Ovary (tissue), 9 donors: ENCODE measurements around the gene BBS7. TPM values are rescaled to one million over a fixed set of nuclear protein-coding genes. Genes with fewer than 3 reads are reported as not detected.

ENCODE experiments used
- DNase-seq, 5 donors: peaks; one replicate each; pipeline ENCODE4 v3.0.0-alpha.2; 2019 to 2020
- H3K27ac ChIP-seq, 2 donors: fragments of 200-600 bp; one replicate each; pipeline versions ENCODE4 v1.5.1 to v1.8.0; 2019 to 2022
- H3K27me3 ChIP-seq: fragments of 200-600 bp; one replicate; pipeline ENCODE4 v1.8.0; 2022
- H3K36me3 ChIP-seq: fragments of 200-600 bp; sonication (generic); one replicate; pipeline ENCODE4 v1.5.1; 2019
- H3K4me1 ChIP-seq: one replicate; pipeline ENCODE4 v1.8.1; 2013; ENCODE audit warnings: mild to moderate bottlenecking, moderate library complexity; ENCODE audit not compliant: insufficient read depth
- H3K4me3 ChIP-seq: fragments of 200-600 bp; sonication (generic); one replicate; pipeline ENCODE4 v1.5.1; 2017
- H3K9me3 ChIP-seq, 2 donors: fragments of 200-600 bp in 1 of 2; sonication (generic) in 1 of 2; one replicate each; pipeline versions ENCODE4 v1.5.1 to v1.8.1; 2013 to 2019; ENCODE audit warnings: mild to moderate bottlenecking in 1 of 2, moderate library complexity in 1 of 2
- CTCF ChIP-seq, 3 donors: fragments of 450-650 bp in 2 of 3; fragments of 200-600 bp in 1 of 3; IDR thresholded peaks; one replicate each; pipeline versions ENCODE4 v1.5.1 to v1.8.0; 2016 to 2022; ENCODE audit warnings: antibody characterized with exemption in 3 of 3, mild to moderate bottlenecking in 1 of 3
- EP300 ChIP-seq: sonication (generic); formaldehyde crosslinking; IDR thresholded peaks from one replicate; pipeline ENCODE4 v1.6.1; 2017; ENCODE audit warnings: antibody characterized with exemption
- POLR2A ChIP-seq: fragments of 450-650 bp; IDR thresholded peaks from one replicate; pipeline ENCODE4 v1.6.1; 2017; ENCODE audit warnings: antibody characterized with exemption, mild to moderate bottlenecking, moderate library complexity
- WGBS, 3 donors: extraction: QIAGEN DNeasy Blood & Tissue Kit in 1 of 3; methylation state at CpG; one replicate each; pipeline versions ENCODE4 v1.1.5 to v1.1.7; 2013 to 2017; 5-methylcytosine and 5-hydroxymethylcytosine counted together
- intact Hi-C, 4 donors: fragments of 100-400 bp; cut with DNase I; formaldehyde crosslinking; loops; one replicate each; pipeline versions ENCODE4 v1.11.0 to v1.15.1; 2022 to 2023
- polyA plus RNA-seq, 2 donors: library from polyadenylated mRNA; stranded (reverse); fragments of 200-250 nt in 1 of 2; fragments of 350-450 nt in 1 of 2; fragmentation: Illumina TruSeq in 1 of 2; extraction: RNeasy Lipid Tissue Mini Kit (QIAGEN cat#74804) in 1 of 2; gene quantifications; one replicate each; pipeline ENCODE4 v1.2.3, GENCODE V29; 2013 to 2014
- total RNA-seq, 7 donors: library from RNA; depleted of rRNA in 2 of 7; stranded (reverse); fragments of >200 nt in 2 of 7; fragmentation: NEBNext Ultra II Directional in 3 of 7; extraction: Animal tissue kit (Norgen Biotek cat#: 25700) in 3 of 7; gene quantifications; one replicate each; pipeline versions ENCODE4 v1.1.0 to v1.2.4, GENCODE V29; 2016 to 2023
- donor health status: DM: no; HTN: no; CAD: no; lungs with moderate emphysema.
- donor health status: DM: no; HTN: no; CAD: no.
- donor health status: Bipolar disorder and iron deficiency.
- donor health status: DM: yes; HTN: yes; CAD: no.
- donor health status: DM: no; HTN: no; CAD: no.
- donor health status: DM: yes; HTN: yes; CAD: no.

BBS7 gene
- total and polyA plus RNA-seq, 9 donors = 9.6 to 21.2 (median 19.1) TPM

- TF ChIP-seq CTCF (IDR thresholded peaks at IDR 0.05) = no peak
- no peak for TF ChIP-seq EP300
- TF ChIP-seq POLR2A = no peak
- Histone ChIP-seq H3K36me3 (no peaks in the 10 kb centered on the region), H3K4me3 (no peak overlapping the region), H3K9me3 (no peaks in the 10 kb centered on the region), H3K27ac (no peak overlapping the region), H3K4me1 (no peaks in the 10 kb centered on the region), H3K27me3 (no peaks in the 10 kb centered on the region)
- no peak for DNase-seq
- WGBS, 3 donors = 80 to 83% (median 82%) methylated on average over 1 of the region's 1 CpG
- intact Hi-C loops = no loop called here
Measured at GRCh38 chr4:121822047-121822446, 48.2 kb downstream of the BBS7 start.

- H3K4me1 ChIP-seq = no peaks in the 10 kb centered on the region
- H3K36me3 ChIP-seq = no peaks in the 10 kb centered on the region
- DNase-seq = no peak
- intact Hi-C loops = no loop called here
- H3K27ac ChIP-seq = no peak overlapping the region
- TF ChIP-seq EP300 (no peak), CTCF (IDR thresholded peaks at IDR 0.05) (no peak), POLR2A (no peak)
- H3K27me3 ChIP-seq = no peaks in the 10 kb centered on the region
- H3K9me3 ChIP-seq = no peaks in the 10 kb centered on the region
- WGBS, 3 donors = 61 to 63% (median 63%) methylated on average over 1 of the region's 1 CpG
- H3K4me3 ChIP-seq = no peak overlapping the region
Measured at GRCh38 chr4:121819216-121819965, 50.9 kb downstream of the BBS7 start.

GRCh38 chr4:121818215-121818614 lies 52.1 kb downstream of the BBS7 start:
- 35 to 98% (median 52%) methylated on average over 1 of the region's 1 CpG for WGBS, 3 donors
- Histone ChIP-seq H3K27me3 (no peaks in the 10 kb centered on the region), H3K9me3 (no peaks in the 10 kb centered on the region), H3K4me1 (no peaks in the 10 kb centered on the region), H3K36me3 (no peaks in the 10 kb centered on the region), H3K4me3 (no peak overlapping the region), H3K27ac (no peak overlapping the region)
- no peak for TF ChIP-seq POLR2A
- no peak for TF ChIP-seq EP300
- no peak for TF ChIP-seq CTCF (IDR thresholded peaks at IDR 0.05)
- DNase-seq = no peak
- intact Hi-C loops = no loop called here

DNA sequence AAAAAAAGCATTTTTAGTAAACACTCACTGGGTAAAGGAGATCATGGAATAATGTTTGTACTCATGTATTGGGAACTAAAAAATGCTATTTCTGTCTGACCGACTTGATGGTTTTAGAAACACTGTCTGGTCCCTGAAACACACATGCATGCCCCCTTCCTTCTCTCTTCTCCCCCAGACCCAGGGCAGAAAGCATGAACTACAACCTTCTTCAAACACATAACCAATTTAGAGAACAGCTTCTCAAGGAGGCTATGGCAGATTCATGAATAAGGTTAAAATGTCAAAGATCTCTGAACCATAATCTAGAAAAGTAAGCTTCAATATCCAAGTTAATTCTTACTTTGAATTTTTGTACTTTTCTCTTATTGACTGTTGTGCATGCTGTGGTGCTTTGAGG lies 52.6 kb downstream of the BBS7 start:
- intact Hi-C loops = no loop called here
- Histone ChIP-seq H3K4me1 (no peaks in the 10 kb centered on the region), H3K4me3 (no peak overlapping the region), H3K27ac (no peak overlapping the region), H3K9me3 (no peaks in the 10 kb centered on the region), H3K36me3 (no peaks in the 10 kb centered on the region), H3K27me3 (no peaks in the 10 kb centered on the region)
- no peak for DNase-seq
- WGBS, 3 donors = 52 to 77% (median 64%) methylated on average over 1 of the region's 1 CpG
- TF ChIP-seq EP300 (no peak), CTCF (IDR thresholded peaks at IDR 0.05) (no peak), POLR2A (no peak)
